ENCODE results near the gene PJA2.

DNA sequence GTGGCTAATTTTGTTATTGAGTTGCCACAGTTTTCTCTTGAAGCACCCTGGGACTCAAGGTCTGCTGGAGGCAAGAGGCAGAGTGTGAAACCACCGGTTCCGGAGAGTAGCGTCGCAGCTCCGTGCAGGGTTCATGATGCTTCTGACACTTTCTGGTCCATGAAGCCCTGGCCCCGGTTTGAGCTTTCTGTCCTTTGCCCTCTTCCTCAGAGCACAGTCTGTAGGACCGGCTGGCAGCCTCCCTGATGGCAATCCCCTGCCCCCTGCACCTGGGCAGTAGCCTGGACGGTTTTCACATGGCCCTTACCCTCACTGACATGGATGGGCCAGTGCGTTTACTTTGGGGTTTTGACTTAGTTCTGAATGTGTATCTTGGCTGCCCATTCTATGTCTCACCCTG lies 111.9 kb downstream of the PJA2 start:
- TF ChIP-seq, protein P1, sequence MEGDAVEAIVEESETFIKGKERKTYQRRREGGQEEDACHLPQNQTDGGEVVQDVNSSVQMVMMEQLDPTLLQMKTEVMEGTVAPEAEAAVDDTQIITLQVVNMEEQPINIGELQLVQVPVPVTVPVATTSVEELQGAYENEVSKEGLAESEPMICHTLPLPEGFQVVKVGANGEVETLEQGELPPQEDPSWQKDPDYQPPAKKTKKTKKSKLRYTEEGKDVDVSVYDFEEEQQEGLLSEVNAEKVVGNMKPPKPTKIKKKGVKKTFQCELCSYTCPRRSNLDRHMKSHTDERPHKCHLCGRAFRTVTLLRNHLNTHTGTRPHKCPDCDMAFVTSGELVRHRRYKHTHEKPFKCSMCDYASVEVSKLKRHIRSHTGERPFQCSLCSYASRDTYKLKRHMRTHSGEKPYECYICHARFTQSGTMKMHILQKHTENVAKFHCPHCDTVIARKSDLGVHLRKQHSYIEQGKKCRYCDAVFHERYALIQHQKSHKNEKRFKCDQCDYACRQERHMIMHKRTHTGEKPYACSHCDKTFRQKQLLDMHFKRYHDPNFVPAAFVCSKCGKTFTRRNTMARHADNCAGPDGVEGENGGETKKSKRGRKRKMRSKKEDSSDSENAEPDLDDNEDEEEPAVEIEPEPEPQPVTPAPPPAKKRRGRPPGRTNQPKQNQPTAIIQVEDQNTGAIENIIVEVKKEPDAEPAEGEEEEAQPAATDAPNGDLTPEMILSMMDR (IDR thresholded peaks at IDR 0.05), result no peak
- no peak for TF ChIP-seq POLR2A (IDR thresholded peaks at IDR 0.05)

Measured in heart left ventricle (tissue), 13 donors.